IPS-18c (cell line): ENCODE results near the gene SF3A1.
A peak's percentile ranks its signal among the peaks of the same experiment; 100 is the strongest.
"Not testable (repeated sequence)": the region's sequence is repeated elsewhere in the genome, so short reads cannot be mapped to it uniquely, and the experiment has no call there.

Source experiments
- H3K4me3 ChIP-seq: 2 replicates; pipeline ENCODE4 v1.7.0; 2013; ENCODE audit warnings: low read depth, mild to moderate bottlenecking, low read length, moderate library complexity; ENCODE audit not compliant: insufficient read depth
- H3K9me3 ChIP-seq: one replicate; pipeline ENCODE4 v1.6.1; 2013; ENCODE audit warnings: mild to moderate bottlenecking, low read length, moderate library complexity; ENCODE audit not compliant: control insufficient read depth, insufficient read depth

SF3A1 gene

DNA sequence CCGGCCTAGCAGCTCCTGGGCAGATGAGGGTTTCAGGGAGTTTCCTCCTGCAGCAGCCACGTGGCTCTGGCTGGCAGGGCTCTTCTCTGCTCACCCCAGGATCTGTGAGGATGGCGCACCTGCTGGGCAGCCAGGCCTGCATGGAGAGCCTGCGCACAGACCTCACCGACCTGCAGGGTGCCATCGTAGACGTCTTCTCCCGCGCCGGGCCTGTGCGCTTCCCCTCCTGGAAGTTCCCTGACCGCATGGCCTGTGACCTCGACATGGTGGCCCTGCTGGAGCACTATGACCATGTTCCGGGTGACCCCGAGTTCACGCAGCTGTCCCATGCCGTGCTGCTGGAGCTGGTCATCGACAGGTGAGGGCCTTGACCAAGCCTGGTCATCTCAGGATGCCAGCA is 9.2 kb upstream of the SF3A1 start:
- no peaks in the 10 kb centered on the region for H3K9me3 ChIP-seq

DNA sequence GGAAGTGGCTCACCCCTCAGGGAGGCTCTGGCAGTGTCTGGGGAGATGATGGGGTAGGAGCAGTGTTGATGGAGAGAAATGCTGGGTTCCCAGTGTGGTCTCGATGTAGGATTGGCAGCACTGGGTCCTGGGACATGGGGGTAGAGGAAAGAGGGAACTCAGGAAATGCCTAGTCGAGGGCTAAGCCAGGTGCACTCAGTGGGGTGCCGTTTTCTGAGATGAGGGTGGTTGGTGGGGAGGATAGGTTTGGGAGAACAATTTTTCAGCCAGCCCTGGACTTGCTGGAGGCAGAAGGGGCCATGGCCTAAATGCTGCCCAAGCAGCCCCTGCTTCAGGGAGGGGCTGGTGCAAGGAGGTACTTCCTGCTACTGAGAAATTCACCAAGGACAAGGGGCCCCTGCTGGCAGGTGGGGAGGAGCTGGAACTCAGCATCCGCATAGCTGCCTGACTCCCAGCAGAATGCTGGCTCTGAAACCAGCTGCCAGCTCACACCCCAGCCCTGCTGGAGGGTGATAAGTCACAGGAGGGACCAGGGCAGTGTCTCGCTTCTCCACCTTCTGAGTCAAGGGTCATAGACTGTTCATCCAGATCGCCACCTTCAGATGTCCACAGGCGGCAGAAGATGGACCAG is 6.1 kb upstream of the SF3A1 start:
- Histone ChIP-seq H3K4me3 (no peak overlapping the region), H3K9me3 (no peaks in the 10 kb centered on the region)

More for the DNA sequence above, 9.2 kb upstream of the SF3A1 start:
- H3K4me3 ChIP-seq: no peak overlapping the region

DNA sequence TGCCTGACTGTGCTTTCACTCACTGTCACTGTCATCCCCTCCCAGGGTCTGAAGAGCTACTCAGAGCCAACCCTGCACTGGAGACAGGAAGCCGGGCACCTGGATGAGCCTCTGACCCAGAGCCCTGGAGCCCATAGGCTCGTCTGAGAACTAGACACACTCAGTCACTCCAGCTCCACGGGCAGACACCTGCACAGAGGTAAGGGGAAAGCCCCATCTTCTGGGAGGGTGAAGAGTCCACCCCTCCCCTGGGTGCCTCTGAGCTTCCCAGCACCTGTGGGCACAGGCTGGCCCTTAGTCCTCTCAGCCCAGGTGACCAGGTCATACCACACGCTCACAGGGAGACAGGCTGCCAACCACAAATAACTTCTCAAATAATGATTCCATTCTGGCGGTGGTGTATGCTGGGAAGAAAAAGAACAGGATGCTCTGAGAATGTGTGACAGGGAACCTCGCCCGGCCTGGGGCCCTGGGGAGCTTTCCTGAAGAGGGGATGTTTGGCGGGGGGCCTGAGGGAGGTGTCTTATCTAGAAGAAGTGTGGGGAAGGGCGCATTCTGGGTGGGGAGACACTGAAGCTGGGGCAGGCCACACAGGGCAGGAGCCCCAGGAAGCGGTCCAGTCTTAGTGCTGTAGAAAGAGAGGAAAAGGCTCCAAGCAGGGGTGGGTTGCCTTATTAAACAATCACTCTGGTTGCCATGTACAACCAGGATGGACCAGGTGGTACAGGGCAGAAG is 5.4 kb upstream of the SF3A1 start:
- H3K4me3 ChIP-seq: no peak overlapping the region

DNA sequence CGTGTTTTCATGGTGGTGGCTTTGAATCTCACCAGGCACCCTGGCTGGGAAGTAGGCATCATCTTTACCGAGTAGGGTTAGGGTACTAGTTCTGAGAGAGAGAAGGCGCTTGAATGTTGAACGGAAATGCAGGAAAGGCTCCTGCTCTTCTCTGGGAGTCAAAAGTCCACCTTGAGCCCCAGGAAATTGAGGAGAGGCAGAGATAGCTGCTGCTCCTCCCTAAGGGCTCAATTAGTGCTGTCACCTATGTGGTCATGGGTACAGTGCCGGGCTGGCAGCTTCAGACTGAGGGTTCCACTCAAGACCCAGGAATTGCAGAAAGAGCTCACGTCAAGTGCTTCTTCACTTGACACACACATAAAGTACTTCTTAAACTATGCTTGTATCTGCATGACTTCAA is 1.8 kb upstream of the SF3A1 start:
- Histone ChIP-seq H3K9me3 (no peaks in the 10 kb centered on the region), H3K4me3 (no peak overlapping the region)

More for the DNA sequence above, 5.4 kb upstream of the SF3A1 start:
- H3K9me3 ChIP-seq: no peaks in the 10 kb centered on the region

DNA sequence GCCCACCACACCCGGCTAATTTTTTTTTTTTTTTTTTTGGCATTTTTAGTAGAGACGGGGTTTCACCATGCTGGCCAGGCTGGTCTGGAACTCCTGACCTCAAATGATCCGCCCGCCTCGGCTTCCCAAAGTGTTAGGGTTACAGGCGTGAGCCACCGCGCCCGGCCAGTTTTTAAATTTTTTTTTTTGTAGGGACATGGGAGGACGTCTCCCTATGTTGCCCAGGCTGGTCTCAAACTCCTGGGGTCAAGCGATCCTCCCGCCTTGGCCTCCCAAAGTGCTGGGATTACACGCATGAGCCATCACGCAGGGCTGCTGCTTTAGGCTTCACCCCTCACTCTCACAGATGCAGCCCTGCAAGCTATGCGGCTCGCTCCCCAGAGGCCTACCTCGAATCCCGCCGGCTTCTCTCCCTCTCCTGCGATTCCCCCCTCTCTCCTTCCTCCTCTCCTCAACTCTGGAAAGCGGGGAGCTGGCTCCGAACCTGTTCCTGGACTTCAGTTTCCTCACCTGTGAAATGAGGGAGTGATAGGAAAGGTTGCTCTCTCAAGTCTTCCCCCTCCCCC is 1.0 kb upstream of the SF3A1 start:
- peak overlapping the region; percentile 97; the same call in 1 of the 2 replicates for H3K4me3 ChIP-seq
- no peaks in the 10 kb centered on the region for H3K9me3 ChIP-seq

- Histone ChIP-seq H3K4me3 (peak overlapping the region; percentile 97), H3K9me3 (no peaks in the 10 kb centered on the region)
Measured at GRCh38 chr22:30357236-30357570, 509 bp upstream of the SF3A1 start.

GRCh38 chr22:30354644-30355043 is 2.0 kb downstream of the SF3A1 start:
- Histone ChIP-seq H3K9me3 (no peaks in the 10 kb centered on the region), H3K4me3 (no peak overlapping the region)

GRCh38 chr22:30351226-30351625 is 5.5 kb downstream of the SF3A1 start:
- Histone ChIP-seq H3K4me3 (no peak overlapping the region), H3K9me3 (no peaks in the 10 kb centered on the region)

GRCh38 chr22:30348809-30349208 is 7.9 kb downstream of the SF3A1 start:
- no peak overlapping the region for H3K4me3 ChIP-seq
- no peaks in the 10 kb centered on the region for H3K9me3 ChIP-seq

DNA sequence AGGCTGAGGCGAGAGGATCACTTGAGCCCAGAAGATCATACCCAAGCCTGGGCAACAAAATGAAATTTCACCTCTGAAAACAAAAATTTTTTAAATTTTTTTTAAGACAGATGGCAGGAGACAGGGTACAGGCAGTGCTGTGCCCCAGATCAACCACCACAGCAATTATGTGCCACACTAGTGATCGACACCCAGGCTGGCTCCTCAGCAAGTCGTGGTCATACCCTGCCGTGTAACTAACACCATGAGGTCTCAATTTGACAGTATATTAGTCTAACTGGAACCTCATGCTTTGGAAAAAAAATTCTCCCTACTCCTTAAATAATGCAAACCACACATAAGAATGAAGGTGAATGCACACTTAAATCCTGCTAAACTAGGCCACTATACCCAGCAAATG is 8.3 kb downstream of the SF3A1 start:
- H3K4me3 ChIP-seq: no peak overlapping the region
- no peaks in the 10 kb centered on the region for H3K9me3 ChIP-seq

DNA sequence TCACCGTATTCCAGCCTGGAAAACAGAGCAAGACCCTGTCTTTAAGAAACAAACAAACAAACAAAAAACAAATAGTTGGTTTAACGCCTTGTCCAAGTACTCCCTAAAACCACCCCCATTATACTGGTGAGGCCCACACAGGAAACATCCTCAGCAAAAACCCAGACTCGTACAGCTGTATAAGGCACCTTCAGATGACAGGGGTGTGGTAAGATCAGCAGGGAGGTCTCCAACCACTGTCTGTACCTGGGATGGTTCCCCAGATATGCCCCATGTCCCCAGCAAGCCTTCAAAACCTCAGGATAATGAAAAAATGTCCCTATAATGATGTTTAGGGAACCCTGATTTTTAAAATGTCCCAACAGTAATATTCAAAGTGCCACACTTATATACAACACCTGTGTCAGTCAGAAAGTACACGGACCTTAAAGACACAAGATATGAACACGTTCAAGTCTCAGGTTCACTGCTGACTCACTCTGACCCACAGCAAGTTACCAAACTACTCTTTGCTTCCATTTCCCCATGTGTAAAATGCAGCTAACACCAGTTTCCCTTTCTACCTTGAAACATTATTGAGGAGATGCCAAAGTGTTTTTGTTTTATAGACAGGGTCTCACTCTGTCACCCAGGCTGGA is 9.3 kb downstream of the SF3A1 start:
- H3K4me3 ChIP-seq: no peak overlapping the region

DNA sequence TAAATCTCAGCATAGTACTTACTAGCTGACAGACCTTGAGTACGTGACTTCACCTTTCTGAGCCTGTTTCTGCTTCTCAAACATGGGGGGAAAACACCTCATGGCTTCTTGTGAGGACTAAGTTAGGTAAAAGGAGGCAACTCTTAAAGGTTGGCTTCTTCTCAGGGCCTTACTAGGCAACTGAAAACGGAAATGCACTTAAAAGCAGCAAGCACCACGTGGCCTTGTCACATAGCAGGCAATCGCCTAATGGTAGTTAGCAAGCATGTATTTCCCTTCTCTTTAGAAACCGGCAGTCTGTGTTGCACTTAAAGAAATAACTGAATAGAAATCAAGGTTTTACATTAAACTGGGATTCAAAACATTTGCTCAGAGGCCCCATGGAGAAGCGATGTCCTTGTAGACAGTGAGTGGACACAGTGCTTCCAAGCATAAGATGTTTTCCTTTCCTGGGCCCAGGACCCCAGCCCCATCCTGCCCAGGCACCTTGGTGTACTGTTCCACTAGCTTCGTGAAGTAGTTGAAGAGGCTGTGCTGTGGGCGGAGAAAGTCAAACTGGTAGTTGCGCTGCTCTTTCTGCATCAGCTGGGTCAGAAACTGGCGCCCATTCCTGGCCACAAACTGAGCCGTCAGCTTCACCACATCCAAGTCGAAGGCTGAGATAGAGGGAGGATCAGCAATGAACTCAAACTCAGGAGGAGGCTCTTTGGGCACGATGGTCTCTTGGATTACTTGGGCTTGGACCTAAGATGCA is 12.1 kb downstream of the SF3A1 start:
- no peaks in the 10 kb centered on the region for H3K9me3 ChIP-seq

More for the DNA sequence above, 9.3 kb downstream of the SF3A1 start:
- H3K9me3 ChIP-seq: no peaks in the 10 kb centered on the region

GRCh38 chr22:30340911-30341685 is 15.6 kb downstream of the SF3A1 start:
- Histone ChIP-seq H3K4me3 (no peak overlapping the region), H3K9me3 (no peaks in the 10 kb centered on the region)

More for the DNA sequence above, 12.1 kb downstream of the SF3A1 start:
- H3K4me3 ChIP-seq: no peak overlapping the region

GRCh38 chr22:30338802-30339201 is 17.9 kb downstream of the SF3A1 start:
- Histone ChIP-seq H3K9me3 (no peaks in the 10 kb centered on the region), H3K4me3 (no peak overlapping the region)

GRCh38 chr22:30338341-30338740 is 18.4 kb downstream of the SF3A1 start:
- not testable (repeated sequence) for H3K9me3 ChIP-seq, H3K4me3 ChIP-seq

DNA sequence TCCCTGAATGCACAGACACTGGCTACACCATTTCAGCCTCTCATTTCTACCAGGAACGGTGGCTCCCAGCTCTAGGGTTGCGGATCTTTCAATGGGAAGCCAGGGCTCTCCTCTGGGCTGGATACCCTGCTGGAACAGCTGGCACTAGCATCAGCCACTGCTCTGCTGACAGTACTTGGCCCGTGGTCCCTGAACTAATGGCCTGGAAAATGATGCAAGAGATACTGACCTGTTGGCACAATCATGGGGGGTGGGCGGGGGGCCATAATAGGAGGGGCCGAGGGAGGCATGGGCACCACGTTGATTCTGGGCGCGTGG is 19.3 kb downstream of the SF3A1 start:
- no peaks in the 10 kb centered on the region for H3K9me3 ChIP-seq
- H3K4me3 ChIP-seq: no peak overlapping the region
